CD4-positive, alpha-beta memory T cell (primary cell): ENCODE measurements around the gene CSNK2B. TPM values are rescaled to one million over a fixed set of nuclear protein-coding genes. Genes with fewer than 3 reads are reported as not detected.

Experiments used
- CTCF ChIA-PET: fragments of 350-600 bp; sonication (Branson Sonifier 250); formaldehyde crosslinking; loops from one replicate; lab custom pipeline; 2021; ENCODE audit warnings: inconsistent platforms; ENCODE audit not compliant: partially characterized antibody; lab: Charles Lee
- POLR2A ChIA-PET: fragments of 350-600 bp; sonication (Branson Sonifier 250); formaldehyde crosslinking; loops from one replicate; lab custom pipeline; 2021; ENCODE audit not compliant: partially characterized antibody; lab: Charles Lee
- DNase-seq, 5 donors: peaks; one replicate each; pipeline versions ENCODE4 v3.0.0 to v3.0.0-alpha.2; 2020 to 2022; ENCODE audit warnings: mixed read lengths in 1 of 5
- H3K27ac ChIP-seq: one replicate; pipeline ENCODE4 v1.7.0; 2013; ENCODE audit warnings: low read depth, low read length
- H3K27me3 ChIP-seq: 2 replicates; pipeline ENCODE4 v1.7.0; 2013; ENCODE audit warnings: mild to moderate bottlenecking, low read length, moderate library complexity; ENCODE audit not compliant: insufficient read depth
- H3K36me3 ChIP-seq: 2 replicates; pipeline ENCODE4 v1.7.0; 2013; ENCODE audit warnings: mild to moderate bottlenecking, low read length, moderate library complexity; ENCODE audit not compliant: insufficient read depth
- H3K4me1 ChIP-seq: 2 replicates; pipeline ENCODE4 v1.7.0; 2013; ENCODE audit warnings: mild to moderate bottlenecking, low read length, moderate library complexity; ENCODE audit not compliant: insufficient read depth
- H3K4me3 ChIP-seq, 2 donors: one replicate each; pipeline ENCODE4 v1.7.0; 2013; ENCODE audit warnings: low read length in 2 of 2, mild to moderate bottlenecking in 1 of 2
- H3K9me3 ChIP-seq, 2 donors: one replicate each; pipeline ENCODE4 v1.7.0; 2013; ENCODE audit warnings: low read length in 2 of 2, control low read depth in 1 of 2; ENCODE audit not compliant: control insufficient read depth in 1 of 2
- H3K27ac Mint-ChIP-seq, 7 donors: one replicate each; pipeline ENCODE4 v1.8.0; 2020 to 2021; ENCODE audit warnings: mixed read lengths in 7 of 7, mild to moderate bottlenecking in 6 of 7, inconsistent platforms in 3 of 7, moderate library complexity in 3 of 7
- H3K27me3 Mint-ChIP-seq, 2 donors: one replicate each; pipeline ENCODE4 v1.8.0; 2020 to 2021; ENCODE audit warnings: mixed read lengths in 2 of 2
- H3K36me3 Mint-ChIP-seq, 2 donors: one replicate each; pipeline ENCODE4 v1.8.0; 2020 to 2021; ENCODE audit warnings: mixed read lengths in 2 of 2, inconsistent platforms in 1 of 2, mild to moderate bottlenecking in 1 of 2
- H3K4me1 Mint-ChIP-seq, 4 donors: one replicate each; pipeline ENCODE4 v1.8.0; 2020 to 2021; ENCODE audit warnings: mixed read lengths in 4 of 4, mild to moderate bottlenecking in 1 of 4
- H3K4me3 Mint-ChIP-seq, 8 donors: one replicate each; pipeline ENCODE4 v1.8.0; 2020 to 2021; ENCODE audit warnings: mixed read lengths in 8 of 8, mild to moderate bottlenecking in 7 of 8, moderate library complexity in 6 of 8, inconsistent platforms in 3 of 8
- H3K9me3 Mint-ChIP-seq, 8 donors: one replicate each; pipeline ENCODE4 v1.8.0; 2020 to 2021; ENCODE audit warnings: mixed read lengths in 8 of 8, mild to moderate bottlenecking in 5 of 8, inconsistent platforms in 3 of 8, moderate library complexity in 1 of 8
- intact Hi-C: fragments of 100-400 bp; cut with micrococcal nuclease; formaldehyde crosslinking; loops from one replicate; pipeline ENCODE4 v1.15.1; 2023
- polyA plus RNA-seq, 2 donors: library from polyadenylated mRNA; unstranded; fragments of 300-500 nt; fragmentation: Illumina TruSeq; gene quantifications; one replicate each; pipeline ENCODE4 v1.2.3, GENCODE V29; 2021
- total RNA-seq, 2 experiments: library from RNA; stranded (reverse); gene quantifications; one replicate each; pipeline ENCODE4 v1.2.3, GENCODE V29; 2021

The CSNK2B gene
- total and polyA plus RNA-seq, 4 experiments from 2014 or later, result 141 to 232 (median 166) TPM

DNA sequence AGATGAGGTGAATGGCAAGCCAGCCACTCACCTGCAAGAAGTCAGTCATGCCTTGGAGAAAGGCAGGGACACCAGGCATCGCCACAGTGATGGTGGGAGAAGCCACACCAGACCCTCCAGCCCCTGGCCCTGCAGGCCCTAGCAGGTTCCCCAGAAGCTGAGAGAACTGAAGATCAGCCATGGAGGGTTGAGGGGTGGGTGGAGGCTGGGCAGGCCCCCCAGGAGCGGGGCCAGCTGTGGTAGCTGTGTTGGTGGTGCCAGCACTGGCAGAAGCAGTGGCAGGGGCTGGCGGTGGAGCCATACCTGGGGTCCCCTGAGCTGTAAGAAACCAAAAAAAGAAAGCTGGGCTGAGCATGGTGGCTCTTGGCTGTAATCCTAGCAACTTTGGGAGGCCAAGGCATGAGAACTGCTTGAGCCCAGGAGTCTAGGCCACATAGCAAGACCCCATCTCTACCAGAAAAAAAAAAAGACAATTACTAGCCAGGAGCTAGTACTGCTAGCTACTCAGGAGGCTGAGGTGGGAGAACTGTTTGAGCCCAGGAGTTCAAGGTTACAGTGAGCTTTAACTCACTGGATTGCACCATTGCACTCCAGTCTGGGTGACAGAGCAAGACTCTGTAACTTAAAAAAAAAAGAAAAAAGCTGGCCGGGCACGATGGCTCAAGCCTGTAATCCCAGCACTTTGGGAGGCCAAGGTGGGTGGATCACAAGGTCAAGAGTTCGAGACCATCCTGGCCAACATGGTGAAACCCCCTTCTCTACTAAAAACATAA, 22.9 kb upstream of the CSNK2B start:
- Mint-ChIP-seq H3K4me3 (no peak overlapping the region), H3K36me3 (peaks cover 43 to 72% of the 10 kb centered on the region in 2 donors), H3K27me3 (no peaks in the 10 kb centered on the region), H3K9me3 (peaks cover 0 to 4% (median 0%) of the 10 kb centered on the region in 8 donors), H3K4me1 (peaks cover 0 to 6% (median 4%) of the 10 kb centered on the region in 4 donors), H3K27ac (no peak overlapping the region)
- no peaks in the 10 kb centered on the region for H3K4me1 ChIP-seq
- intact Hi-C loops, result no loop called here
- no peak overlapping the region for H3K27ac ChIP-seq
- ChIA-PET CTCF (interaction anchor here (0.6 to 0.9 kb wide), 3 partner anchors 38 to 271 kb away, joined by 3 to 4 read pairs (median 3); no protein-coding TSS in a partner anchor), POLR2A (interaction anchor here (0.6 to 1.6 kb wide), 6 partner anchors 9 to 1328 kb away, joined by 3 to 12 read pairs (median 4); partner anchors contain the start of genes BAG6 and C6orf47)
- no peaks in the 10 kb centered on the region for H3K27me3 ChIP-seq
- no peaks in the 10 kb centered on the region for H3K9me3 ChIP-seq
- peaks cover 85% of the 10 kb centered on the region for H3K36me3 ChIP-seq
- H3K4me3 ChIP-seq, result no peak overlapping the region
- no peak for DNase-seq

- Mint-ChIP-seq H3K4me3 (no peak overlapping the region), H3K27ac (no peak overlapping the region), H3K27me3 (no peaks in the 10 kb centered on the region), H3K4me1 (peaks cover 0 to 8% (median 5%) of the 10 kb centered on the region in 4 donors), H3K36me3 (peaks cover 49 to 74% of the 10 kb centered on the region in 2 donors), H3K9me3 (peaks cover 0 to 4% (median 0%) of the 10 kb centered on the region in 8 donors)
- DNase-seq, result no peak
- H3K4me1 ChIP-seq, result no peaks in the 10 kb centered on the region
- no peaks in the 10 kb centered on the region for H3K9me3 ChIP-seq
- no peak overlapping the region for H3K4me3 ChIP-seq
- H3K36me3 ChIP-seq, result peaks cover 90% of the 10 kb centered on the region
- ChIA-PET CTCF (interaction anchor here (0.7 to 0.9 kb wide), 2 partner anchors 37 to 270 kb away, joined by 3 to 4 read pairs; no protein-coding TSS in a partner anchor), POLR2A (interaction anchor here (1.3 to 1.6 kb wide), 3 partner anchors 8 to 17 kb away, joined by 4 to 12 read pairs (median 4); partner anchors contain the start of genes BAG6 and C6orf47)
- H3K27me3 ChIP-seq, result no peaks in the 10 kb centered on the region
- no peak overlapping the region for H3K27ac ChIP-seq
- intact Hi-C loops, result no loop called here
Measured at GRCh38 chr6:31643818-31644454, 21.9 kb upstream of the CSNK2B start.

DNA sequence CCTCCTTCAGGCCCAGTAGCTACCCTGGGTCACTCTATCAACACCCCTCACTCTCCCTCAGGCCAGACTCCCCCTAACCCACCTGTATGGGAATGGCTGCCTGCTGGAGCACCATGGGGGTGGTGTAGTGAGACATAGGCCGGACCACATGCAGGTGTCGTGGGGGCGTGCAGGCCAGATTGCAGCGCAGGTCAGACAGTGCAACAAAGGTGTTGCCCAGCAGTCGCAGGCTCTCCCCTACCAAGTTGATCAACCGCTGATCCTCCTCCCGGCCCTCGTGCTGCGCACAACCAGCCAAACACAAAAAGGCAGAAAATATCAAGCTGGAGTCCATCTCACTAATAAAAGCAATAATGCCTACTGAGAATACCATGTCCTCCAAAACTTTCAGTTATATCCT, 20.6 kb upstream of the CSNK2B start:
- Mint-ChIP-seq H3K36me3 (peaks cover 49 to 71% of the 10 kb centered on the region in 2 donors), H3K27me3 (no peaks in the 10 kb centered on the region), H3K4me3 (no peak overlapping the region), H3K27ac (peak overlapping the region in 2 of 7 donors; percentile 22 to 57), H3K4me1 (peaks cover 10 to 14% (median 11%) of the 10 kb centered on the region in 4 donors), H3K9me3 (peaks cover 0 to 4% (median 0%) of the 10 kb centered on the region in 8 donors)
- ChIA-PET POLR2A (no interaction called here), CTCF (no interaction called here)
- H3K27ac ChIP-seq, result no peak overlapping the region
- no peaks in the 10 kb centered on the region for H3K4me1 ChIP-seq
- intact Hi-C loops, result no loop called here
- no peaks in the 10 kb centered on the region for H3K27me3 ChIP-seq
- H3K9me3 ChIP-seq, result no peaks in the 10 kb centered on the region
- peaks cover 88% of the 10 kb centered on the region for H3K36me3 ChIP-seq
- H3K4me3 ChIP-seq, result no peak overlapping the region
- no peak for DNase-seq

GRCh38 chr6:31651602-31652191, 14.2 kb upstream of the CSNK2B start:
- peaks cover 27 to 58% (median 38%) of the 10 kb centered on the region in 4 donors for H3K4me1 Mint-ChIP-seq
- DNase-seq, result no peak

GRCh38 chr6:31652925-31653724, 12.8 kb upstream of the CSNK2B start:
- H3K4me1 ChIP-seq, result peaks cover 33% of the 10 kb centered on the region
- intact Hi-C loops, result loop anchor here (1.0 to 10.0 kb wide), 11 partner anchors 7 to 1192 kb away; partner anchors contain the start of genes ABHD16A, C6orf47, LTB and NFKBIL1
- no peaks in the 10 kb centered on the region for H3K27me3 Mint-ChIP-seq
- H3K9me3 Mint-ChIP-seq, result peaks cover 0 to 13% (median 0%) of the 10 kb centered on the region in 8 donors
- H3K27ac ChIP-seq, result peak overlapping the region; percentile 93
- CTCF ChIA-PET, result interaction anchor here (0.5 to 4.6 kb wide), 8 partner anchors 12 to 179 kb away, joined by 3 to 28 read pairs (median 4); partner anchors contain the start of genes ABHD16A, CSNK2B, DDX39B and GPANK1
- H3K27ac Mint-ChIP-seq, result peak overlapping the region; percentile 99 to 100 (median 100)
- peak overlapping the region; percentile 85 to 92 for H3K4me3 ChIP-seq
- DNase-seq, result peak in 1 of 5 donors; percentile 93
- peak overlapping the region; percentile 96 to 100 (median 98) for H3K4me3 Mint-ChIP-seq
- peaks cover 15 to 54% of the 10 kb centered on the region in 2 donors for H3K36me3 Mint-ChIP-seq
- H3K4me1 Mint-ChIP-seq, result peaks cover 36 to 72% (median 46%) of the 10 kb centered on the region in 4 donors
- H3K36me3 ChIP-seq, result peaks cover 24% of the 10 kb centered on the region
- no peaks in the 10 kb centered on the region for H3K9me3 ChIP-seq
- POLR2A ChIA-PET, result interaction anchor here (0.6 to 7.2 kb wide), 56 partner anchors 10 to 1665 kb away, joined by 3 to 269 read pairs (median 7); partner anchors contain the start of genes ABHD16A, ATF6B, C6orf47 and CLIC1
- no peaks in the 10 kb centered on the region for H3K27me3 ChIP-seq

More at GRCh38 chr6:31651602-31652191, 14.2 kb upstream of the CSNK2B start:
- Mint-ChIP-seq H3K27ac (peak overlapping the region; percentile 99 to 100 (median 100)), H3K4me3 (peak overlapping the region; percentile 96 to 100 (median 98)), H3K9me3 (peaks cover 0 to 13% (median 0%) of the 10 kb centered on the region in 8 donors), H3K27me3 (no peaks in the 10 kb centered on the region), H3K36me3 (peaks cover 27 to 57% of the 10 kb centered on the region in 2 donors)
- H3K27me3 ChIP-seq, result no peaks in the 10 kb centered on the region
- peak overlapping the region; percentile 85 to 92 for H3K4me3 ChIP-seq
- peaks cover 21% of the 10 kb centered on the region for H3K4me1 ChIP-seq
- H3K36me3 ChIP-seq, result peaks cover 31% of the 10 kb centered on the region
- H3K27ac ChIP-seq, result peak overlapping the region; percentile 93
- POLR2A ChIA-PET, result interaction anchor here (0.7 to 7.2 kb wide), 54 partner anchors 8 to 1666 kb away, joined by 3 to 269 read pairs (median 7); partner anchors contain the start of genes ABHD16A, ATF6B, C6orf47 and CLIC1
- no peaks in the 10 kb centered on the region for H3K9me3 ChIP-seq
- CTCF ChIA-PET, result interaction anchor here (1.5 to 4.6 kb wide), 4 partner anchors 13 to 110 kb away, joined by 4 to 28 read pairs (median 6); partner anchors contain the start of genes CSNK2B, DDX39B and GPANK1
- intact Hi-C loops, result loop anchor here (1.0 to 10.0 kb wide), 11 partner anchors 9 to 1193 kb away; partner anchors contain the start of genes ABHD16A, C6orf47, LTB and NFKBIL1
